Effector CD8-positive, alpha-beta T cell (primary cell): Measurements from ENCODE around the gene ASXL1.
"Not testable (repeated sequence)": the region's sequence is repeated elsewhere in the genome, so short reads cannot be mapped to it uniquely, and the experiment has no call there.

Experiments used
- DNase-seq: peaks from one replicate; lab custom pipeline; 2025; lab: John Stamatoyannopoulos, UW

Gene ASXL1

GRCh38 chr20:32454164-32455145 is 96.3 kb downstream of the ASXL1 start:
- DNase-seq: no peak

- DNase-seq: no peak
Measured at GRCh38 chr20:32455171-32455900, 97.2 kb downstream of the ASXL1 start.

GRCh38 chr20:32455901-32456701 is 98.0 kb downstream of the ASXL1 start:
- DNase-seq: no peak

GRCh38 chr20:32456869-32457478 is 98.8 kb downstream of the ASXL1 start:
- no peak for DNase-seq

GRCh38 chr20:32457479-32457986 is 99.4 kb downstream of the ASXL1 start:
- DNase-seq: no peak

GRCh38 chr20:32458061-32458836 is 100.1 kb downstream of the ASXL1 start:
- no peak for DNase-seq

GRCh38 chr20:32458837-32459220 is 100.7 kb downstream of the ASXL1 start:
- DNase-seq: no peak

- DNase-seq: no peak
Measured at GRCh38 chr20:32460231-32460630, 102.1 kb downstream of the ASXL1 start.

GRCh38 chr20:32460683-32461320 is 102.7 kb downstream of the ASXL1 start:
- DNase-seq: no peak

- DNase-seq: no peak
Measured at GRCh38 chr20:32461836-32462600, 103.9 kb downstream of the ASXL1 start.

- DNase-seq: no peak
Measured at GRCh38 chr20:32462900-32463641, 104.9 kb downstream of the ASXL1 start.

GRCh38 chr20:32463642-32464400 is 105.7 kb downstream of the ASXL1 start:
- DNase-seq: no peak

- no peak for DNase-seq
Measured at GRCh38 chr20:32464401-32465091, 106.4 kb downstream of the ASXL1 start.

GRCh38 chr20:32465092-32465900 is 107.2 kb downstream of the ASXL1 start:
- DNase-seq: no peak

GRCh38 chr20:32465901-32466675 is 108.0 kb downstream of the ASXL1 start:
- not testable (repeated sequence) for DNase-seq
